HCT116 (cell line): ENCODE measurements around the gene STRN3.
"Not testable (repeated sequence)": the region's sequence is repeated elsewhere in the genome, so short reads cannot be mapped to it uniquely, and the experiment has no call there.

ENCODE experiments used
- EZH2 ChIP-seq: fragments of 200-600 bp; sonication (generic); IDR thresholded peaks from 2 replicates; pipeline ENCODE4 v1.6.1; 2017; ENCODE audit warnings: antibody characterized with exemption, mixed run types
- POLR2A ChIP-seq: IDR thresholded peaks from 2 replicates; pipeline ENCODE4 v1.7.0; 2011; ENCODE audit warnings: borderline replicate concordance; ENCODE audit not compliant: insufficient read depth, insufficient read length; ENCODE audit errors: extremely low read depth
- POLR2AphosphoS5 ChIP-seq: IDR thresholded peaks from 2 replicates; pipeline ENCODE4 v1.6.1; 2011; ENCODE audit warnings: mild to moderate bottlenecking, low read depth, low read length, moderate library complexity
- ZFX ChIP-seq: fragments of 450-650 bp; IDR thresholded peaks from 2 replicates; pipeline ENCODE4 v1.6.1; 2017
- TF ChIP-seq, protein P1 (sequence below), 3 experiments: fragments of 200-600 bp in 1 of 3; sonication (generic) in 1 of 3; IDR thresholded peaks in 2 of 3; conservative IDR thresholded peaks in 1 of 3; 2 replicates each; pipeline ENCODE4 v1.5.1; 2012 to 2017; ENCODE audit warnings: low read depth in 2 of 3, low read length in 2 of 3, antibody characterized with exemption in 1 of 3, borderline replicate concordance in 1 of 3, control low read depth in 1 of 3, mild to moderate bottlenecking in 1 of 3, mixed read lengths in 1 of 3, mixed run types in 1 of 3, moderate library complexity in 1 of 3; ENCODE audit not compliant: insufficient read depth in 1 of 3
- TF ChIP-seq, protein P2 (sequence below): IDR thresholded peaks from 2 replicates; pipeline ENCODE4 v1.6.1; 2012

DNA sequence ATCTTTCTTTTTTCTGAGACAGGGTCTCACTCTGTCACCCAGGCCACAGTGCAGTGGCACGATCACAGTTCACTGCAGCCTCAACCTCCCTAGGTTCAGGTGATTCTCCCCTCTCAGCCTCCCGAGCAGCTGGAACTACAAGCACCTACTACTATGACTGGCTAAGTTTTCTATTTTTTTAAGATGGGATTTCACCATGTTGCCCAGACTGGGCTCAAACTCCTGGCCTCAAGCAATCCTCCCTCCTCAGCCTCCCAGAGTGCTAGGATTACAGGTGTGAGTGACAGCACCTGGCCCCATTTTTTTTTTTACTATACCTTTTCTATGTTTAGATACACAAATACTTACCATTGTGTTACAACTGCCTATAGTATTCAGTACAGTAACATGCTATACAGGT, 63.6 kb downstream of the STRN3 start:
- not testable (repeated sequence) for TF ChIP-seq EZH2, POLR2AphosphoS5, ZFX, POLR2A
- TF ChIP-seq, protein P1, sequence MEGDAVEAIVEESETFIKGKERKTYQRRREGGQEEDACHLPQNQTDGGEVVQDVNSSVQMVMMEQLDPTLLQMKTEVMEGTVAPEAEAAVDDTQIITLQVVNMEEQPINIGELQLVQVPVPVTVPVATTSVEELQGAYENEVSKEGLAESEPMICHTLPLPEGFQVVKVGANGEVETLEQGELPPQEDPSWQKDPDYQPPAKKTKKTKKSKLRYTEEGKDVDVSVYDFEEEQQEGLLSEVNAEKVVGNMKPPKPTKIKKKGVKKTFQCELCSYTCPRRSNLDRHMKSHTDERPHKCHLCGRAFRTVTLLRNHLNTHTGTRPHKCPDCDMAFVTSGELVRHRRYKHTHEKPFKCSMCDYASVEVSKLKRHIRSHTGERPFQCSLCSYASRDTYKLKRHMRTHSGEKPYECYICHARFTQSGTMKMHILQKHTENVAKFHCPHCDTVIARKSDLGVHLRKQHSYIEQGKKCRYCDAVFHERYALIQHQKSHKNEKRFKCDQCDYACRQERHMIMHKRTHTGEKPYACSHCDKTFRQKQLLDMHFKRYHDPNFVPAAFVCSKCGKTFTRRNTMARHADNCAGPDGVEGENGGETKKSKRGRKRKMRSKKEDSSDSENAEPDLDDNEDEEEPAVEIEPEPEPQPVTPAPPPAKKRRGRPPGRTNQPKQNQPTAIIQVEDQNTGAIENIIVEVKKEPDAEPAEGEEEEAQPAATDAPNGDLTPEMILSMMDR (IDR thresholded peaks at IDR 0.05 in 2 of 3, conservative IDR thresholded peaks at IDR 0.05 in 1 of 3; ENCODE audit: borderline replicate concordance in 1 of 3, insufficient read depth in 1 of 3, low read depth in 2 of 3, low read length in 2 of 3) = not testable (repeated sequence)
- TF ChIP-seq, protein P2, sequence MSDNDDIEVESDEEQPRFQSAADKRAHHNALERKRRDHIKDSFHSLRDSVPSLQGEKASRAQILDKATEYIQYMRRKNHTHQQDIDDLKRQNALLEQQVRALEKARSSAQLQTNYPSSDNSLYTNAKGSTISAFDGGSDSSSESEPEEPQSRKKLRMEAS = not testable (repeated sequence)
